K562 (cell line): ENCODE data around the gene WWC2. TPM values are rescaled to one million over a fixed set of nuclear protein-coding genes. Genes with fewer than 3 reads are reported as not detected.

ENCODE experiments used
- CCAR2 ChIP-seq: fragments of 200-400 bp; formaldehyde crosslinking; IDR thresholded peaks from 2 replicates; pipeline ENCODE4 v1.6.1; 2017; ENCODE audit warnings: mild to moderate bottlenecking, low read depth, low read length
- EP300 ChIP-seq: IDR thresholded peaks from 2 replicates; pipeline ENCODE4 v1.6.1; 2012; ENCODE audit warnings: low read length, improper control_type of control experiment
- ETS2 ChIP-seq: IDR thresholded peaks from 2 replicates; pipeline ENCODE4 v1.6.1; 2016; ENCODE audit warnings: borderline replicate concordance, missing genetic modification characterization, mild to moderate bottlenecking, moderate library complexity, missing compliant biosample characterization; ENCODE audit not compliant: poor library complexity, severe bottlenecking
- FOS ChIP-seq: IDR thresholded peaks from 3 replicates; pipeline ENCODE4 v1.6.1; 2011; ENCODE audit not compliant: insufficient read length; ENCODE audit errors: extremely low read depth
- FOXA1 ChIP-seq: fragments of 450-650 bp; IDR thresholded peaks from 2 replicates; pipeline ENCODE4 v1.6.1; 2016; ENCODE audit warnings: mild to moderate bottlenecking, borderline replicate concordance
- FUS ChIP-seq: fragments of 200-400 bp; formaldehyde crosslinking; optimal IDR thresholded peaks from 2 replicates; pipeline ENCODE3; 2017; ENCODE audit warnings: low read depth, low read length
- MCM2 ChIP-seq: fragments of 450-650 bp; IDR thresholded peaks from 2 replicates; pipeline ENCODE4 v1.6.1; 2017; ENCODE audit warnings: low read depth, mild to moderate bottlenecking
- NCOR1 ChIP-seq: fragments of 450-650 bp; IDR thresholded peaks from 2 replicates; pipeline ENCODE4 v1.6.1; 2016; ENCODE audit warnings: mild to moderate bottlenecking, moderate library complexity
- RFX5 ChIP-seq: IDR thresholded peaks from 2 replicates; pipeline ENCODE4 v1.6.1; 2011; ENCODE audit warnings: low read depth, mild to moderate bottlenecking, improper control_type of control experiment, low read length
- SNIP1 ChIP-seq: fragments of 450-650 bp; IDR thresholded peaks from 2 replicates; pipeline ENCODE4 v1.7.1; 2017; ENCODE audit warnings: low read depth, mild to moderate bottlenecking
- TAF1 ChIP-seq: IDR thresholded peaks from 2 replicates; pipeline ENCODE4 v1.6.1; 2011; ENCODE audit warnings: mild to moderate bottlenecking, low read length, moderate library complexity; ENCODE audit not compliant: insufficient read depth, control insufficient read depth, severe bottlenecking; ENCODE audit errors: extremely low read depth
- YY1 ChIP-seq, 3 experiments: IDR thresholded peaks; 2 replicates each; pipeline ENCODE4 v1.6.1; 2011; ENCODE audit warnings: low read length in 2 of 3, mild to moderate bottlenecking in 2 of 3, moderate library complexity in 2 of 3, borderline replicate concordance in 1 of 3, control low read depth in 1 of 3, low read depth in 1 of 3; ENCODE audit not compliant: insufficient read depth in 3 of 3, insufficient replicate concordance in 2 of 3, control insufficient read depth in 1 of 3, insufficient read length in 1 of 3; ENCODE audit errors: extremely low read depth in 1 of 3
- ZNF3 ChIP-seq: fragments of 250-450 bp; sonication (Bioruptor Pico); IDR thresholded peaks from 2 replicates; pipeline ENCODE4 v1.5.0; 2021; ENCODE audit warnings: mild to moderate bottlenecking, moderate library complexity
- polyA plus RNA-seq, 8 experiments: library from polyadenylated mRNA; depleted of rRNA in 4 of 8; stranded (reverse) in 5 of 8; unstranded in 3 of 8; fragments of >200 nt; fragmentation: Nextera tagmentation in 2 of 8; fragmentation: Illumina TruSeq in 1 of 8; extraction: Ambion mirVana in 2 of 8; extraction: Trizol in 1 of 8; gene quantifications; 2 replicates each; pipeline versions ENCODE4 v1.2.1 to v1.2.3, GENCODE V29; 2011 to 2014; ENCODE audit warnings: inconsistent platforms in 1 of 8, missing spikeins in 1 of 8
- total RNA-seq, 7 experiments: library from RNA; depleted of rRNA in 6 of 7; stranded (reverse); fragments of >200 nt in 6 of 7; fragmentation: Illumina TruSeq in 2 of 7; extraction: Trizol in 2 of 7; gene quantifications; 2 replicates each; pipeline versions ENCODE4 v1.2.1 to v1.2.3, GENCODE V29; 2011 to 2021; ENCODE audit warnings: low replicate concordance in 1 of 7
- TF ChIP-seq, protein P1 (sequence below): sonication (generic); formaldehyde crosslinking; IDR thresholded peaks from 2 replicates; pipeline ENCODE4 v1.8.1; 2023; ENCODE audit warnings: mild to moderate bottlenecking, missing genetic modification reagents
- TF ChIP-seq, protein P2 (sequence below): fragments of 250-450 bp; sonication (Bioruptor Pico); IDR thresholded peaks from 2 replicates; pipeline ENCODE4 v1.6.1; 2021; ENCODE audit warnings: mild to moderate bottlenecking
- TF ChIP-seq, protein P3 (sequence below): fragments of 250-450 bp; sonication (Bioruptor Pico); IDR thresholded peaks from 2 replicates; pipeline ENCODE4 v1.8.0; 2021; ENCODE audit warnings: mild to moderate bottlenecking, moderate library complexity
- TF ChIP-seq, protein P4 (sequence below): fragments of 250-450 bp; sonication (Bioruptor Pico); IDR thresholded peaks from 2 replicates; pipeline ENCODE4 v1.5.0; 2021
- TF ChIP-seq, protein P5 (sequence below): fragments of 450-650 bp; IDR thresholded peaks from 2 replicates; pipeline ENCODE4 v1.6.1; 2016; ENCODE audit warnings: missing biosample characterization, missing genetic modification characterization

WWC2 gene
- total and polyA plus RNA-seq, 9 of the 15 experiments (the other 6 are each of a cell fraction or from before 2014, with no cell fraction given): 3.7 to 39.4 (median 19.6) TPM

DNA sequence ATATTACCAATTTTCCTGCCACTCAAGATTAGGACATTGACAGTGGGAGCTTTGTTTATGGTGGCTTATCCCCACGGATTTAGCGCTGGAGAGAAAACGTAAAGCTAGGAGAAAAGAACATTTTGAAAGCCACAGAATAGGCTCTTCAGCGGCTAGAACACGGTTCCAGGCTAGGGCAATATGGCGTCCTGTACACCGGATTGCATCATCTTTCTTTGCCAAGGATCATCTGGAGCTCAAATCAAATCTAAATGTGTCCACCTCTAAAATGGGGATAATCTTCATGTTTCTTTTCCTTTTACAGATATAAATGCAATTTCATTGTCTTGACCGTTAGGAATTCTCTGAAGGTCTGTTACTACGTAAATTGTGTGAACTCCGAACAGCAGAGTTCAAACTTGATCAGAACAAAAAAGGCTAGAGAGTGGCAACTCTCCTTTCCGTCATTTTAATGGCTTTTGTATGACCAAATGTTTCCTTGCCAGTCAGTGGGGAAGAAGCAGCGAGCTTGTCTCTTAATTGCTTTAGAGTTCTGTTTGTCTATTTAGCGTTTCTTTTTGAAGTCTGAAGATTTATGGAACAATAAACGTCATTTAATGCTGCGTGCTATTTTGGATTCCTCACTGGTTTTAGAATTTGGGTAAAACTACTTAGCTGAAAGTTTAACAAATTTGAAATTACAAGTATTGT lies 2.6 kb upstream of the WWC2 start (continued):
- TF ChIP-seq YY1 (IDR thresholded peaks at IDR 0.05; ENCODE audit: borderline replicate concordance in 1 of 3, control insufficient read depth in 1 of 3, extremely low read depth in 1 of 3, insufficient read depth in 3 of 3, insufficient read length in 1 of 3, insufficient replicate concordance in 2 of 3, low read depth in 1 of 3, low read length in 2 of 3): peak in 1 of 3 experiments; percentile 18
- no peak for TF ChIP-seq EP300
- no peak for TF ChIP-seq MCM2
- no peak for TF ChIP-seq ZNF3 (CRISPR knock-in tag)
- no peak for TF ChIP-seq SNIP1
- TF ChIP-seq, protein P1, sequence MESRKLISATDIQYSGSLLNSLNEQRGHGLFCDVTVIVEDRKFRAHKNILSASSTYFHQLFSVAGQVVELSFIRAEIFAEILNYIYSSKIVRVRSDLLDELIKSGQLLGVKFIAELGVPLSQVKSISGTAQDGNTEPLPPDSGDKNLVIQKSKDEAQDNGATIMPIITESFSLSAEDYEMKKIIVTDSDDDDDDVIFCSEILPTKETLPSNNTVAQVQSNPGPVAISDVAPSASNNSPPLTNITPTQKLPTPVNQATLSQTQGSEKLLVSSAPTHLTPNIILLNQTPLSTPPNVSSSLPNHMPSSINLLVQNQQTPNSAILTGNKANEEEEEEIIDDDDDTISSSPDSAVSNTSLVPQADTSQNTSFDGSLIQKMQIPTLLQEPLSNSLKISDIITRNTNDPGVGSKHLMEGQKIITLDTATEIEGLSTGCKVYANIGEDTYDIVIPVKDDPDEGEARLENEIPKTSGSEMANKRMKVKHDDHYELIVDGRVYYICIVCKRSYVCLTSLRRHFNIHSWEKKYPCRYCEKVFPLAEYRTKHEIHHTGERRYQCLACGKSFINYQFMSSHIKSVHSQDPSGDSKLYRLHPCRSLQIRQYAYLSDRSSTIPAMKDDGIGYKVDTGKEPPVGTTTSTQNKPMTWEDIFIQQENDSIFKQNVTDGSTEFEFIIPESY: peak; percentile 69; the same call in 1 of the 2 replicates
- no peak for TF ChIP-seq RFX5
- TF ChIP-seq, protein P2, sequence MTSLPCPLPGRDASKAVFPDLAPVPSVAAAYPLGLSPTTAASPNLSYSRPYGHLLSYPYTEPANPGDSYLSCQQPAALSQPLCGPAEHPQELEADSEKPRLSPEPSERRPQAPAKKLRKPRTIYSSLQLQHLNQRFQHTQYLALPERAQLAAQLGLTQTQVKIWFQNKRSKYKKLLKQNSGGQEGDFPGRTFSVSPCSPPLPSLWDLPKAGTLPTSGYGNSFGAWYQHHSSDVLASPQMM (CRISPR knock-in tag): no peak
- no peak for TF ChIP-seq ETS2 (tag)
- no peak for TF ChIP-seq FOS
- no peak for TF ChIP-seq NCOR1
- TF ChIP-seq FUS: no peak
- no peak for TF ChIP-seq CCAR2
- TF ChIP-seq FOXA1: no peak
- TF ChIP-seq, protein P3, sequence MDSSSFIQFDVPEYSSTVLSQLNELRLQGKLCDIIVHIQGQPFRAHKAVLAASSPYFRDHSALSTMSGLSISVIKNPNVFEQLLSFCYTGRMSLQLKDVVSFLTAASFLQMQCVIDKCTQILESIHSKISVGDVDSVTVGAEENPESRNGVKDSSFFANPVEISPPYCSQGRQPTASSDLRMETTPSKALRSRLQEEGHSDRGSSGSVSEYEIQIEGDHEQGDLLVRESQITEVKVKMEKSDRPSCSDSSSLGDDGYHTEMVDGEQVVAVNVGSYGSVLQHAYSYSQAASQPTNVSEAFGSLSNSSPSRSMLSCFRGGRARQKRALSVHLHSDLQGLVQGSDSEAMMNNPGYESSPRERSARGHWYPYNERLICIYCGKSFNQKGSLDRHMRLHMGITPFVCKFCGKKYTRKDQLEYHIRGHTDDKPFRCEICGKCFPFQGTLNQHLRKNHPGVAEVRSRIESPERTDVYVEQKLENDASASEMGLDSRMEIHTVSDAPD (CRISPR knock-in tag): no peak
- TF ChIP-seq, protein P4, sequence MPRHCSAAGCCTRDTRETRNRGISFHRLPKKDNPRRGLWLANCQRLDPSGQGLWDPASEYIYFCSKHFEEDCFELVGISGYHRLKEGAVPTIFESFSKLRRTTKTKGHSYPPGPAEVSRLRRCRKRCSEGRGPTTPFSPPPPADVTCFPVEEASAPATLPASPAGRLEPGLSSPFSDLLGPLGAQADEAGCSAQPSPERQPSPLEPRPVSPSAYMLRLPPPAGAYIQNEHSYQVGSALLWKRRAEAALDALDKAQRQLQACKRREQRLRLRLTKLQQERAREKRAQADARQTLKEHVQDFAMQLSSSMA: no peak
- TF ChIP-seq, protein P5, sequence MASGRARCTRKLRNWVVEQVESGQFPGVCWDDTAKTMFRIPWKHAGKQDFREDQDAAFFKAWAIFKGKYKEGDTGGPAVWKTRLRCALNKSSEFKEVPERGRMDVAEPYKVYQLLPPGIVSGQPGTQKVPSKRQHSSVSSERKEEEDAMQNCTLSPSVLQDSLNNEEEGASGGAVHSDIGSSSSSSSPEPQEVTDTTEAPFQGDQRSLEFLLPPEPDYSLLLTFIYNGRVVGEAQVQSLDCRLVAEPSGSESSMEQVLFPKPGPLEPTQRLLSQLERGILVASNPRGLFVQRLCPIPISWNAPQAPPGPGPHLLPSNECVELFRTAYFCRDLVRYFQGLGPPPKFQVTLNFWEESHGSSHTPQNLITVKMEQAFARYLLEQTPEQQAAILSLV (tag): 0 out of 2 replicates have a peak, but pooled peaks have one; percentile 29
- no peak for TF ChIP-seq TAF1
- TF ChIP-seq, all 486 proteins: peak for 9
